GM23338 (cell line): ENCODE results near the gene RSRC1.

Experiments used
- EZH2 ChIP-seq: fragments of 200-600 bp; sonication (generic); IDR thresholded peaks from one replicate; pipeline ENCODE4 v1.8.0; 2017; ENCODE audit warnings: antibody characterized with exemption, mild to moderate bottlenecking, low read depth; ENCODE audit not compliant: unreplicated experiment
- JUNB ChIP-seq: IDR thresholded peaks from one replicate; pipeline ENCODE4 v1.6.1; 2016; ENCODE audit warnings: antibody characterized with exemption; ENCODE audit not compliant: unreplicated experiment
- POLR2AphosphoS5 ChIP-seq: IDR thresholded peaks from 2 replicates; pipeline ENCODE4 v1.6.1; 2016; ENCODE audit warnings: antibody characterized with exemption, low read depth
- STAT1 ChIP-seq: IDR thresholded peaks from one replicate; pipeline ENCODE4 v1.6.1; 2016; ENCODE audit warnings: antibody characterized with exemption; ENCODE audit not compliant: unreplicated experiment
- TF ChIP-seq, protein P1 (sequence below), 2 experiments: fragments of 200-600 bp in 1 of 2; sonication (generic) in 1 of 2; conservative IDR thresholded peaks; 2 replicates each; pipeline versions ENCODE4 v1.5.1 to v1.6.1; 2016 to 2017; ENCODE audit warnings: antibody characterized with exemption in 2 of 2, low read depth in 2 of 2, mild to moderate bottlenecking in 2 of 2, moderate library complexity in 1 of 2
- TF ChIP-seq, protein P2 (sequence below): IDR thresholded peaks from one replicate; pipeline ENCODE4 v1.6.1; 2018; ENCODE audit warnings: antibody characterized with exemption; ENCODE audit not compliant: unreplicated experiment

- TF ChIP-seq POLR2AphosphoS5: no peak
- TF ChIP-seq, protein P1, sequence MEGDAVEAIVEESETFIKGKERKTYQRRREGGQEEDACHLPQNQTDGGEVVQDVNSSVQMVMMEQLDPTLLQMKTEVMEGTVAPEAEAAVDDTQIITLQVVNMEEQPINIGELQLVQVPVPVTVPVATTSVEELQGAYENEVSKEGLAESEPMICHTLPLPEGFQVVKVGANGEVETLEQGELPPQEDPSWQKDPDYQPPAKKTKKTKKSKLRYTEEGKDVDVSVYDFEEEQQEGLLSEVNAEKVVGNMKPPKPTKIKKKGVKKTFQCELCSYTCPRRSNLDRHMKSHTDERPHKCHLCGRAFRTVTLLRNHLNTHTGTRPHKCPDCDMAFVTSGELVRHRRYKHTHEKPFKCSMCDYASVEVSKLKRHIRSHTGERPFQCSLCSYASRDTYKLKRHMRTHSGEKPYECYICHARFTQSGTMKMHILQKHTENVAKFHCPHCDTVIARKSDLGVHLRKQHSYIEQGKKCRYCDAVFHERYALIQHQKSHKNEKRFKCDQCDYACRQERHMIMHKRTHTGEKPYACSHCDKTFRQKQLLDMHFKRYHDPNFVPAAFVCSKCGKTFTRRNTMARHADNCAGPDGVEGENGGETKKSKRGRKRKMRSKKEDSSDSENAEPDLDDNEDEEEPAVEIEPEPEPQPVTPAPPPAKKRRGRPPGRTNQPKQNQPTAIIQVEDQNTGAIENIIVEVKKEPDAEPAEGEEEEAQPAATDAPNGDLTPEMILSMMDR (conservative IDR thresholded peaks at IDR 0.05; ENCODE audit: low read depth in 2 of 2): no peak
- TF ChIP-seq, protein P2, sequence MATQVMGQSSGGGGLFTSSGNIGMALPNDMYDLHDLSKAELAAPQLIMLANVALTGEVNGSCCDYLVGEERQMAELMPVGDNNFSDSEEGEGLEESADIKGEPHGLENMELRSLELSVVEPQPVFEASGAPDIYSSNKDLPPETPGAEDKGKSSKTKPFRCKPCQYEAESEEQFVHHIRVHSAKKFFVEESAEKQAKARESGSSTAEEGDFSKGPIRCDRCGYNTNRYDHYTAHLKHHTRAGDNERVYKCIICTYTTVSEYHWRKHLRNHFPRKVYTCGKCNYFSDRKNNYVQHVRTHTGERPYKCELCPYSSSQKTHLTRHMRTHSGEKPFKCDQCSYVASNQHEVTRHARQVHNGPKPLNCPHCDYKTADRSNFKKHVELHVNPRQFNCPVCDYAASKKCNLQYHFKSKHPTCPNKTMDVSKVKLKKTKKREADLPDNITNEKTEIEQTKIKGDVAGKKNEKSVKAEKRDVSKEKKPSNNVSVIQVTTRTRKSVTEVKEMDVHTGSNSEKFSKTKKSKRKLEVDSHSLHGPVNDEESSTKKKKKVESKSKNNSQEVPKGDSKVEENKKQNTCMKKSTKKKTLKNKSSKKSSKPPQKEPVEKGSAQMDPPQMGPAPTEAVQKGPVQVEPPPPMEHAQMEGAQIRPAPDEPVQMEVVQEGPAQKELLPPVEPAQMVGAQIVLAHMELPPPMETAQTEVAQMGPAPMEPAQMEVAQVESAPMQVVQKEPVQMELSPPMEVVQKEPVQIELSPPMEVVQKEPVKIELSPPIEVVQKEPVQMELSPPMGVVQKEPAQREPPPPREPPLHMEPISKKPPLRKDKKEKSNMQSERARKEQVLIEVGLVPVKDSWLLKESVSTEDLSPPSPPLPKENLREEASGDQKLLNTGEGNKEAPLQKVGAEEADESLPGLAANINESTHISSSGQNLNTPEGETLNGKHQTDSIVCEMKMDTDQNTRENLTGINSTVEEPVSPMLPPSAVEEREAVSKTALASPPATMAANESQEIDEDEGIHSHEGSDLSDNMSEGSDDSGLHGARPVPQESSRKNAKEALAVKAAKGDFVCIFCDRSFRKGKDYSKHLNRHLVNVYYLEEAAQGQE: no peak
- no peak for TF ChIP-seq EZH2
- no peak for TF ChIP-seq JUNB
- TF ChIP-seq STAT1: no peak
Measured at GRCh38 chr3:158470944-158471638, 361.2 kb downstream of the RSRC1 start.
